ENCODE measurements around the gene FES.

FES gene

DNA sequence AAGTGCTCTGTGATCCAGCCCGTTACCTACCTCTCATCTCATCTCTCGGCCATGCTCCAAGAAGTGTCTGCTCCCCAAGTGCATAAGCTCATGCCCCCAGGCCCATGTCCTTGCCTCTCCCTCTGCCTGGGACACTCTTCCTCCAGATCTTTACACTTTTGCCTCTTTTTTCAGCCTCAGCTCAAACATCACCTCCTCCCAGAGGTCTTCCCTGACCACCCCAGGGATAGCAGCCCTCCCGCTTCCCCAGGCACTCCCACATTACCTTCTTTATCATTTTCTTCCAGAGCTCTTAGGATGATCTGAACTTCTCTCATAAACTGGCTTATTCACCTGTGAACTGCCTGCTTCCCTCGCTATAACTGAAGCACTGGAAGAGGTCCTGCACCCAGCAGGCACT is 18.6 kb upstream of the FES start:
- no peak for DNase-seq (ENCODE audit: low spot score)
- in situ Hi-C loops (cut with MboI; ENCODE audit: low pct_unique_long_range_greater_than_20kb, low sequenced_read_pairs, unreplicated experiment), result no loop called here
- TF ChIP-seq, protein P1, sequence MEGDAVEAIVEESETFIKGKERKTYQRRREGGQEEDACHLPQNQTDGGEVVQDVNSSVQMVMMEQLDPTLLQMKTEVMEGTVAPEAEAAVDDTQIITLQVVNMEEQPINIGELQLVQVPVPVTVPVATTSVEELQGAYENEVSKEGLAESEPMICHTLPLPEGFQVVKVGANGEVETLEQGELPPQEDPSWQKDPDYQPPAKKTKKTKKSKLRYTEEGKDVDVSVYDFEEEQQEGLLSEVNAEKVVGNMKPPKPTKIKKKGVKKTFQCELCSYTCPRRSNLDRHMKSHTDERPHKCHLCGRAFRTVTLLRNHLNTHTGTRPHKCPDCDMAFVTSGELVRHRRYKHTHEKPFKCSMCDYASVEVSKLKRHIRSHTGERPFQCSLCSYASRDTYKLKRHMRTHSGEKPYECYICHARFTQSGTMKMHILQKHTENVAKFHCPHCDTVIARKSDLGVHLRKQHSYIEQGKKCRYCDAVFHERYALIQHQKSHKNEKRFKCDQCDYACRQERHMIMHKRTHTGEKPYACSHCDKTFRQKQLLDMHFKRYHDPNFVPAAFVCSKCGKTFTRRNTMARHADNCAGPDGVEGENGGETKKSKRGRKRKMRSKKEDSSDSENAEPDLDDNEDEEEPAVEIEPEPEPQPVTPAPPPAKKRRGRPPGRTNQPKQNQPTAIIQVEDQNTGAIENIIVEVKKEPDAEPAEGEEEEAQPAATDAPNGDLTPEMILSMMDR (IDR thresholded peaks at IDR 0.05; ENCODE audit: extremely low read depth, insufficient read depth, missing control alignments), result no peak

DNA sequence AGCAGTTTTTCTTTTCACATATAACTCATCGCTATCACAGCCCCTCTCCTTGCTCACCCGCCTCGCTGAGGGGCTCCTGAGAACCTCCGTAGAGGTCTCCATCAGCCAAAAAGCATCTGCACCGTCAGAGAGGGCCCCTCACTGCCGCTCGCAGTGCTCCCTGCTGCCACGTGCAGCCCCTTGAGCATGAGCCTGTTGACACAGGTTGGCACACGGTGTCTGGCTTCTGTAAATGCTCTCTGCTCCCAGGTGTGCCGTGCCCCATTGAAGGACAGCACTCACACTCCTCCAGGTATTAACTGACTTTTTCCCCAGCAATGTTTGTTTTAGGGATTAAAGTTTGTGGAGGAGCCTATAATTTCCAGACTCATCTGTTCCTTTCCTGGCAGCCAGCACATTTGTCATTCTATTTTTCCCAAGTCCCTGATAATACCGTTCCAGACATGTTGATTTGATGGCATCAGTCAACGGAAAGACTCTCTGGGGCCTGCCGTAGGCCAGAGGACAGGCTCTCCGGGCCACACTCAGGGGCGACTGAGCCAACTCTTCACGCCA is 18.1 kb upstream of the FES start:
- in situ Hi-C loops (cut with MboI; ENCODE audit: low pct_unique_long_range_greater_than_20kb, low sequenced_read_pairs, unreplicated experiment), result no loop called here
- TF ChIP-seq, protein P1 (IDR thresholded peaks at IDR 0.05; ENCODE audit: extremely low read depth, insufficient read depth, missing control alignments), result no peak
- DNase-seq (ENCODE audit: low spot score), result no peak

DNA sequence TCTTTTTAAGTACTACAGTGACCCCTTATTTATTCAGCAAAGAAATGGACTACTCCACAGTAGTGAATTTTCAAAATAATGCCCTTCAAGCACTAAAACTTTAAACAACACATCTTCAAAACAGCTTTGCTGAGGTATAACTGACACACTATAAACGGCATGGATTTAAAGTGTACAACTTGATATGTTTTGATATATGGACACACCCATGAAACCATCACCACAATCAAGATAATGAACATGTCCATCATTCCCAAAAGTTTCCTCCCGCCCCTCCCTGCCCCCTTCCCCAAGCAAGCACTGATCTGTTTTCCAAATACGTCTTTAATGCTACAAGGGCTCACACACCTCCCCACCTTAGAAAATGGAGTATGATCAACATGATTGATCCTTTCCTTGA is 17.5 kb upstream of the FES start:
- TF ChIP-seq, protein P1 (IDR thresholded peaks at IDR 0.05; ENCODE audit: extremely low read depth, insufficient read depth, missing control alignments), result no peak
- DNase-seq (ENCODE audit: low spot score), result no peak
- in situ Hi-C loops (cut with MboI; ENCODE audit: low pct_unique_long_range_greater_than_20kb, low sequenced_read_pairs, unreplicated experiment), result no loop called here

DNA sequence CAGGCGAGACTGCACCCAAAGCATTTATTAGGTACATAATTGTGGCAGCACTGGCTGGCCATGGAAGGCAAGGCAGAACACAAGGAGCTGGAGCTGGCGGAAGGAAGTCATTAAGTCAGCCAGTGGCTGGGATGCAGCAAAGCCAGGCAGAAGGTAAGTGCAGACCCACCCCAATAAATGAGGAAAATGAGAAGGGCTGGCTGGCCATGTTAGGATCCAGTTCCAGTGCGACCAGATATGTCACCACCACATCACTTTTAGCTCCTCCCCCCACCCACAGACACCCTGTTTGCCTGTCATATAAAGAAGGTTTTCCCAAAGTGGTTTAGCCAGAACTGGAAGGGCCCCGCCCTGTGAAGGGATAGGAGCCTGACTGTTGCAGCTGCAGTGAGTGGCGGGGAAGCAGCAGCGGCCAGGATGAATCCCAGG is 16.0 kb upstream of the FES start, which contains the start of gene FURIN:
Gene FURIN, plus strand, starts transcription at position 328 of the 429 bp plus-strand sequence. CDS start 7,153 bp downstream, outside the sequence.
- TF ChIP-seq, protein P1 (IDR thresholded peaks at IDR 0.05; ENCODE audit: extremely low read depth, insufficient read depth, missing control alignments), result no peak
- DNase-seq (ENCODE audit: low spot score), result no peak
- in situ Hi-C loops (cut with MboI; ENCODE audit: low pct_unique_long_range_greater_than_20kb, low sequenced_read_pairs, unreplicated experiment), result no loop called here

DNA sequence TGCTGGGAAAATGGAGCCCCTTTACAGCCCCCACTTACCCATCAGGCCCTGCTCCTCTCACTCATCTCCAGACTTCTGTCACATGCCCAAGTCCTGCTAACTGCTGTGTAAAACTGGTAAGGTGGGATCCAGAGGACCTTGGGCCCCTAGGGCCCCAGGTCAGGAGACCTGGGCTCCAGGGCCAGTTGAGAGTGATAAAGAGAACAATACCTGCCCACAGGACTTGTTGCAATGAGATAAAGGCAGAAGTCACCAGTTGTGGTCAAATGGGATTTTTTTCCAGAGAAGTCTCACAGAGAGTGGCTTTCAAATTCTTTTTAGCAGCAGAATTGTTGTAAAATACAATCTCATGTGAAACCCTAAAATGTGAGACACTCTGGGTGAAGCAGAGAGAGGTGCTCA is 15.2 kb upstream of the FES start:
- no peak for DNase-seq (ENCODE audit: low spot score)
- TF ChIP-seq, protein P1 (IDR thresholded peaks at IDR 0.05; ENCODE audit: extremely low read depth, insufficient read depth, missing control alignments), result no peak
- in situ Hi-C loops (cut with MboI; ENCODE audit: low pct_unique_long_range_greater_than_20kb, low sequenced_read_pairs, unreplicated experiment), result no loop called here

DNA sequence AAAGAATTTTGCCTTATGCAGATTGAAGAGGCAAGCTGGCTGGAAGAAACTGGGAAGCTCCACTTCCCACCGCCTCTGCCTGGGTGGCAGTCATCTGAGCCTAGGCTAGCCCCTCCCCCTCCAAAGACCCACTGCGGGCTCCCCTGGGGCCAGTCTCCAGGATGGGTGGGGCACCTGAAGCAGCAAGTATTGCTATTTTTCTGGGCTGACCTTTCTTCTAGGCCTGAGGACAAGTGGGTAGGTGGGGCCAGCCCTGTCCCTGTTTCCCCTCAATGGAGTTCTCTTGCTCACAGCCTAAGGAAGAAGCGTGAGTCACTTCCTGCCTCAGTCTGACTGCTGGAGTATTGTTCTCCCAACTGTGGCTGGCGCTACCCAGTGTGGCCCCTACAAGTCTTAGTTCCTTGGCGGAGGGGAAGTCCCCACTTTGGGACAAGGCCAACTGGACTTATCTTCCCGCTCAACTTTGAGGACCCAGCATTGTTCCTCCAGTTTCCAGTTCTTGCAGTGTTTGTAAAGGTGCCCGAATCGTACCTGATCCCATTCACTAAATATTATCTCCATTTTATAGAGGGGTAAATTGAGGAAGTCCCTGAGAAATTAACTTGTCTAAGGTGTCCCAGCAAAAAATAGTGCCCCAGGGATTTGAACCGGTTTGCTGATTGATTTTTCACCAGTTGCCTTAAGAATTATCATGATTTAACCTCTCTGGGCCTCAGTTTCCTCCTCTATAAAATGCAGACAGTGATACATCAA is 14.5 kb upstream of the FES start:
- TF ChIP-seq, protein P1 (IDR thresholded peaks at IDR 0.05; ENCODE audit: extremely low read depth, insufficient read depth, missing control alignments), result no peak
- in situ Hi-C loops (cut with MboI; ENCODE audit: low pct_unique_long_range_greater_than_20kb, low sequenced_read_pairs, unreplicated experiment), result no loop called here
- DNase-seq (ENCODE audit: low spot score), result no peak

All from GM13977 (cell line).